HG03039 (cell line): ENCODE results near the gene ANKRD13D.
A peak's percentile ranks its signal among the peaks of the same experiment; 100 is the strongest.

ENCODE experiments used
- ATAC-seq: cut with Tn5 transposase; IDR thresholded peaks from one replicate; pipeline ENCODE4 v1.9.1; 2021; ENCODE audit warnings: mild to moderate bottlenecking, moderate library complexity; ENCODE audit not compliant: unreplicated experiment

Gene ANKRD13D

DNA sequence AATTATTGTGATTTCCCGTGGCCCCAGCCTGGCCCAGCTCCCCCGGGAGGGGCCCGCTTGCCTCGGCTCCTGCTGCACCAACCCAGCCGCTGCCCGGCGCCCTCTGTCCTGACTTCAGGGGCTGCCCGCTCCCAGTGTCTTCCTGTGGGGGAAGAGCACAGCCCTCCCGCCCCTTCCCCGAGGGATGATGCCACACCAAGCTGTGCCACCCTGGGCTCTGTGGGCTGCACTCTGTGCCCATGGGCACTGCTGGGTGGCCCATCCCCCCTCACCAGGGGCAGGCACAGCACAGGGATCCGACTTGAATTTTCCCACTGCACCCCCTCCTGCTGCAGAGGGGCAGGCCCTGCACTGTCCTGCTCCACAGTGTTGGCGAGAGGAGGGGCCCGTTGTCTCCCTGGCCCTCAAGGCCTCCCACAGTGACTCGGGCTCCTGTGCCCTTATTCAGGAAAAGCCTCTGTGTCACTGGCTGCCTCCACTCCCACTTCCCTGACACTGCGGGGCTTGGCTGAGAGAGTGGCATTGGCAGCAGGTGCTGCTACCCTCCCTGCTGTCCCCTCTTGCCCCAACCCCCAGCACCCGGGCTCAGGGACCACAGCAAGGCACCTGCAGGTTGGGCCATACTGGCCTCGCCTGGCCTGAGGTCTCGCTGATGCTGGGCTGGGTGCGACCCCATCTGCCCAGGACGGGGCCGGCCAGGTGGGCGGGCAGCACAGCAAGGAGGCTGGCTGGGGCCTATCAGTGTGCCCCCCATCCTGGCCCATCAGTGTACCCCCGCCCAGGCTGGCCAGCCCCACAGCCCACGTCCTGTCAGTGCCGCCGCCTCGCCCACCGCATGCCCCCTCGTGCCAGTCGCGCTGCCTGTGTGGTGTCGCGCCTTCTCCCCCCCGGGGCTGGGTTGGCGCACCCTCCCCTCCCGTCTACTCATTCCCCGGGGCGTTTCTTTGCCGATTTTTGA lies 3.3 kb upstream of the ANKRD13D start:
- no peak for ATAC-seq

DNA sequence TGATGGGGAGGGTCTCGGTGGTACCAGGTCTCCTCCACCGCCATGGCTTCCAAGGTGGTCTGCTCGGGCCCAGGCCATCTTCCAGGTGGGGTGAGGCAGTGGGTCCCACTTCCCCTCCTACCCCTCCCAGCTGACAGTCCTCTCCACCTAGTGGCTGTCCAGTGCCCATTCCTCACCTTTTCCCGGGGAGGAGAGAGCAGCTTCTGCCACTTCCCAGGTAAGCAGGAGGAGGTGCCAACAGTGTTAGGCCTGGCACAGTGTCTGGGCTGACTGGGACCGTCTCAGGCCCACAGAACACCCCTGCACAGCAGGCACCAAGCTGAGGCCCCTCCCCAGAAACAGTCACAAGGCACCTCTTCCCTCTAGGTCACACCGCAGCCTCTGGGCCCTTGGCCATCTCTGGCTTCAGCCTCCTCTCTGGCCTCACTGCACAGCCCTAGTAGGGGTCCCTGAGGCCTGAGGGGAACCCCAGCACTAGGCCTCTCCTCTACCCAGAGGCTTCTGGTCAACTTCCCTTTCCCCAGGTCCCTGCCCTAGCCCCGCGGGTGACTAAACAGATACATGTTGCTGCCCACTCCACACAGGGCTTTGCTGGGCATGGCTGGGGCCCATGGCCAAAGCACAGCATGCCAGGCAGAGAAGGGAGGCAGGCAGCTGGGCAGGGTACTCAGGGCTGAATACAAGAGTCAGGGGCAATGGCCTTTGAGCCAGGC lies 2.3 kb upstream of the ANKRD13D start:
- ATAC-seq, result no peak

- ATAC-seq, result no peak
Measured at GRCh38 chr11:67287355-67288197, 1.5 kb upstream of the ANKRD13D start.

- ATAC-seq, result no peak
Measured at GRCh38 chr11:67288198-67288451, 978 bp upstream of the ANKRD13D start.

DNA sequence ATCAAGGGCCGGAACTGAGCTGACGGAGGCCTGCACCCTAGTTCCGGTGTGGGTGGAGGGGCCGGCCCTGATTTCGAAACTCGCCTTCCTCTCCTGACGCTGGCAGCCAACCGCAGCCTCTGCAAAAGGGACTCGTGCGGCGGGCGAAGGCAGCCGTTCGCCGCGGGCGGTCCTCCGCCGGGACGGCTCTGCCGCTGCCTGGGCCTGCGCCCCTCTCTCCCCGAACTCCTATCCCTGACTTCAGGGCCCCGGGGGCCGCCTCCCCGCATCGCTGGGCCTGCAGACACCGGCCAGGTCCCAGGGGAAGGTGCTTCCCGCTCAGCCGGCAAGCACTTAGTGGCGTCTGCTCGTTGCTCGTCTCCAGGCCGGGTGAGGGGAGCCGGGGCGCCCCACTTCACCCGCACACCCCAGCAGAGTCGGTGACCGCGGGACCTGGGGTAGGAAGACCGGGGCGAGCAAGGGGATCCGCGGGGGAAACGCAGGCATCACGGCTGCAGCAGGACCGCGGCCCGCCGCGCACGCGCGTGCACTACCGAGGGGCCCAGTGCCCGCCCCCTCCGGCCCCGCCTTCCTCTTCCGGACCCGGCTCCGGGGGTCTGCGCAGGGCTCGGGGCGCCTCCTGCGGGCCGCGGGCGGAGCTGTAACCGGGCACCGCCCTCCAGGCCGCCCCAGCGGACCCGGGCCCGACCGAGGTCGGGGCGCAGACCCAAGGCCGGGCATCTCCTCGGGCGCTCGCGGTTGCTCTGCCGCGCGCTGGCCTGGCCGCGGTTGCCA lies 464 bp upstream of the ANKRD13D start:
- peak; percentile 59 for ATAC-seq

DNA sequence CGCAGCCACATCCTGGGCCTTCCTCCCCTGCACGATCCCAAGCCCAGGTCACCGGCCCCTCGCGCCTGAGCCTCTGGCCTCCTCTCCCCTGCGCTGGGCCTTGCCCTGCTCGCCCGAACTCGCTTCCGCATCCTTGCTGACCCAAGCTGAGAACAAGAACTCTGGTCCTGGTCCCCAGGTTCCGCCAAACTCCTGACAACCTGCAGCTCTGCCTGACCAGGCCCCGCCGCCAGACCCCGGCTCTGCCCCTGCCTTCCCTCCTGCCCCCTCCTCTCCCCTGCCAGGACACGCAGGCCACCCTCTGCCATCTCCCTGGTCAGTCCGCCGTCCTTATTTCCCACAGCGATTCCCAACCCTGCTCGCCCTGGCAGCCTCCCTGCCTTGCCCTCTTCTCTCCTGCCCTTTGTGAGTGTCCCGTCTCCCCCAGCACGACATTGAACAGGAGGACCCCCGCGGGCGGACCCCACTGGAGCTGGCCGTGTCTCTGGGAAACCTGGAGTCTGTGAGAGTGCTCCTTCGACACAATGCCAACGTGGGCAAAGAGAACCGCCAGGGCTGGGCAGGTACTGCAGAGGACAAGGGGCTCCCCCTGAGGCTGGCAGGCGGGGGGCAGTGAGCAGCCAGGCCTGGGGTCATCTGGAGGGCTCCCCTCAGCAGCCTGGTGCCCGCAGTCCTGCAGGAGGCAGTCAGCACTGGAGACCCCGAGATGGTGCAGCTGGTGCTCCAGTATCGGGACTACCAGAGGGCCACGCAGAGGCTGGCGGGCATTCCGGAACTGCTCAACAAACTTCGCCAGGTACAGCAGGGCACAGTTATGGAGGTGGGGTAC lies 762 bp downstream of the ANKRD13D start:
- no peak for ATAC-seq

DNA sequence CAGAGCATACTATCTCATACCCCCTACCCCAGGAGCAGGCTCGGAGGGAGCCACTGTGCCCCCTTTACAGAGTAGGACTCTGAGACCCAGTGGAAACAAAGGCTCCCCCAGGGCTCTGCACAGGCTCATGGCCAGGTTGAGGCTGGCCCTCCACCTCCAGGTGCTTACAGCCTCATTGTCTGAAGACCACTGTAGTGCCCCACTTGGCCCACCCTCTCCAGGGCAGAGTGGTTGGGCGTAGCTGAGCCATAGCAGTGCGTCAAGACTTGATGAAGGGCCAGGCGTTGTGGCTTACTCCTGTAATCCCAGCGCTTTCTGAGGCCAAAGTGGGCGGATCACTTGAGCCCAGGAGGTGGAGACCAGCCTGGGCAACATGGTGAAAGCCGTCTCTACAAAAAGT lies 1.7 kb downstream of the ANKRD13D start:
- ATAC-seq, result no peak

- ATAC-seq, result no peak
Measured at GRCh38 chr11:67291481-67292381, 2.6 kb downstream of the ANKRD13D start.

DNA sequence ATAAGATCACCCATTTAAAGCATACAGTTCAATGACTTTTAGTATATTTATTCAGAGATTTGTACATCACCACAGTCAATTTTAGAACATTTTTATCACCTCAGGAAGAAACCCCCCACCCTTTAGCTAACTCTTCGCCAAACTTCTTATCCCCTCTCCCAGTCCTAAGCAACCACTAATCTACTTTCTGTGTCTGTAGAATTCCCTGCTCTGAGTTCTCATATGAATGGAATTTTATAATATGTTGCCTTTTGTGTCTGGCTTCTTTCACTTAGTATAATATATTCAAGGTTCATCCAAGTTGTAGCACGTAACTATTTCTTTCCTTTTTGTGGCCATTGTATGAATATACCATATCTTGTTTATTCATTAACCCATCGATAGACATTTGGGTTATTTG lies 3.6 kb downstream of the ANKRD13D start:
- ATAC-seq, result no peak

- ATAC-seq, result no peak
Measured at GRCh38 chr11:67293090-67293489, 4.0 kb downstream of the ANKRD13D start.

DNA sequence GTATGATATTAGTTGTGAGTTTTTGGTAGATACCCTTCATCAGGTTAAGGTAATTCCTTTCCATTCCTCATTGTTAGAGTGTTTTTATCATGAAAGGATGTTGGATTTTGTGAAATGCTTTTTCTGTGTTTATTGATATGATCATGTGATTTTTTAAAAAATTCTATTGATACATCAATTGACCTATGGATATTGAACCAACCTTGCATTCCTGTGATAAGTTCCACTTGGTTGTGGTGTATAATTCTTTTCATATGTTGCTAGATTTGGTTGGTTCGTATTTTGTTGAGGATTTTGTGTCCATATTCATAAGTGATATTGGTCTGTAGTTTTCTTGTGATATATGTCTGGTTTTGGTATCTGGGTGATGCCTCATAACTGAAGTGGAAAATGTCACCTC lies 6.7 kb downstream of the ANKRD13D start:
- no peak for ATAC-seq

DNA sequence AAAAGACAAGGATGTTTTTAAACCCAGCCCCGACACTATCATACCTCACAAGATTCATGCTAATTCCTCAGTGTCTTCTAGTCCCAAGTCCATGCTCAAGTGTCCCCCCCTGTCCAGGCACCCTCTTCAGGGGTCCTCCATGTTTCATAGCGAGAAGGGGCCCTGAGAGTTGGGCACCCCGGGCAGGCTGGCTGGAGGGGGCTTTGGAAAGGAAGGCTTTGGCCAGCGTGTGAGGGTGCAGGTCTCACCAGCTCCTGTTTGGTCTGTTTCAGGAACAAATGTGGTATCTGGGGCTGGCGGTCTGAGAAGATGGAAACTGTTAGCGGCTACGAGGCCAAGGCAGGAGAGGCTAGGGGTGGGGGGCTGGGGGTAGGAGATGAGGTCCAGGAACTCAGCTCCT lies 9.7 kb downstream of the ANKRD13D start:
- ATAC-seq, result no peak

DNA sequence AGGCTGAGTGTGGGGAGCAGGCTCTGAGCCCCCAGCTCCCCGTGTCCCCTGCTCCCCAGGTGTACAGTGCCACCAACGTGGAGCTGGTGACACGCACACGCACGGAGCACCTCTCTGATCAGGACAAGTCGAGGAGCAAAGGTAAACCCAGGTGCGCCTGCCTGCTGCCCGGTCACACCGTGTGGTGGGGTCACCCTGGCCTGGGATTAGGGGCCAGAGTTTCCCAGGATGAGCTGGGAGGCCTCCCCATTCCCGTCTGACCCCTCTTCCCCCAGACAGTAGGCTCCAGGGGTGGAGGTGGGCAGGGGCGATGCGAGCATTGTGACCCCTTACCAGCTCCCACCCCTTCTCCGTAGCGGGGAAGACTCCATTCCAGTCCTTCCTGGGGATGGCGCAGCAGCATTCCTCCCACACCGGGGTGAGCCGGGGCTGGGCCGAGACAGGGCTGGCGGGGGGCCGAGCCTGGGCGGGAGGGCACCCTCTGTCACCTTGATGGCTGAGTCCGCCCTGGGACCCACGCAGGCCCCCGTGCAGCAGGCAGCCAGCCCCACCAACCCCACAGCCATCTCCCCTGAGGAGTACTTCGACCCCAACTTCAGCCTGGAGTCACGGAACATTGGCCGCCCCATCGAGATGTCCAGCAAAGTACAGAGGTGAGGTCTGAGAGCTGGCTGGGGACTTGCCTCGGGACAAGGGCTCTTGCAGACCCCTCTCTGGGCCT lies 10.5 kb downstream of the ANKRD13D start:
- no peak for ATAC-seq

GRCh38 chr11:67300256-67300755 lies 11.2 kb downstream of the ANKRD13D start:
- no peak for ATAC-seq

DNA sequence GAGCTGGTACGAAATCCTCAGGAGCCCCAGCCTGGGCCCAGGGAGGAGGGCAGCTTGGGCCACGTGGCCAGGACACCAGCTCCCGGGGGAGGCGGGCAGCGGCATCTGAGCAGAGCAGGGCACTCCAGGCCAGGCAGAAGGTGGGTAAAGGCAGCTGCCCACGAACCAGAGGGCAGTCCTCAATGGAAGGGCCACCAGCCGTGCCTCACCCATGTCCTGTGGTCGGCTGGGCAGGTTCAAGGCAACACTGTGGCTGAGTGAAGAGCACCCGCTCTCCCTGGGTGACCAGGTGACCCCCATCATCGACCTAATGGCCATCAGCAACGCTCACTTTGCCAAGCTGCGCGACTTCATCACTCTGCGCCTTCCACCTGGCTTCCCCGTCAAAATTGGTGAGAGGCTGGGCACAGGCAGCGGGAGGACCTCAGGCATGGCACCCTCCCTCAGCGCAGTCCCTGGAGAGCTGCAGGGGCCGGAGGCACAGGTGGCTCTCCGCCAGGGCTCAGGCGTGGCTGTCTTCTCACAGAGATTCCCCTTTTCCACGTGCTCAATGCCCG lies 11.7 kb downstream of the ANKRD13D start:
- no peak for ATAC-seq

DNA sequence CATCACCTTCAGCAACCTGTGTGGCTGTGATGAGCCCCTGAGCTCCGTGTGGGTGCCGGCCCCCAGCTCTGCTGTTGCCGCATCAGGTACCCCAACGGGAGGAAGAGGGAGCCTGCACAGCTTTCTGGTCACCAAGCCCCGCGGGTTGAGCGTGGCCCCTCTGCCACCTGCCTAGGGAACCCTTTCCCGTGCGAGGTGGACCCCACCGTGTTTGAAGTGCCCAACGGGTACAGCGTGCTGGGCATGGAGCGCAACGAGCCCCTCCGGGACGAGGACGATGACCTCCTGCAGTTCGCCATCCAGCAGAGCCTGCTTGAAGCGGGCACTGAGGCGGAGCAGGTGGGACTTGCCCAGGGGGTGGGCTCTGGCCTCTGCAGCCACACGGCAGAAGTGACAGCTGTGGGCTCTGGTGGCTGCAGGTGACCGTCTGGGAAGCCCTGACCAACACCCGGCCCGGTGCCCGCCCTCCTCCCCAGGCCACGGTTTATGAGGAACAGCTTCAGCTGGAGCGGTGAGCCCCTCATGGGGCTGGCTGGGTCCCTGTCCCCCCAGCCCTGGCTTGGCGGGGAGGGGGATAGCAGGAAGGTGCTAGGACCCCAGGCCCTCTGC lies 12.3 kb downstream of the ANKRD13D start:
- no peak for ATAC-seq

GRCh38 chr11:67301951-67302516 lies 12.9 kb downstream of the ANKRD13D start:
- ATAC-seq, result no peak
